Measurements from ENCODE around the gene KRT36.

KRT36 gene

DNA sequence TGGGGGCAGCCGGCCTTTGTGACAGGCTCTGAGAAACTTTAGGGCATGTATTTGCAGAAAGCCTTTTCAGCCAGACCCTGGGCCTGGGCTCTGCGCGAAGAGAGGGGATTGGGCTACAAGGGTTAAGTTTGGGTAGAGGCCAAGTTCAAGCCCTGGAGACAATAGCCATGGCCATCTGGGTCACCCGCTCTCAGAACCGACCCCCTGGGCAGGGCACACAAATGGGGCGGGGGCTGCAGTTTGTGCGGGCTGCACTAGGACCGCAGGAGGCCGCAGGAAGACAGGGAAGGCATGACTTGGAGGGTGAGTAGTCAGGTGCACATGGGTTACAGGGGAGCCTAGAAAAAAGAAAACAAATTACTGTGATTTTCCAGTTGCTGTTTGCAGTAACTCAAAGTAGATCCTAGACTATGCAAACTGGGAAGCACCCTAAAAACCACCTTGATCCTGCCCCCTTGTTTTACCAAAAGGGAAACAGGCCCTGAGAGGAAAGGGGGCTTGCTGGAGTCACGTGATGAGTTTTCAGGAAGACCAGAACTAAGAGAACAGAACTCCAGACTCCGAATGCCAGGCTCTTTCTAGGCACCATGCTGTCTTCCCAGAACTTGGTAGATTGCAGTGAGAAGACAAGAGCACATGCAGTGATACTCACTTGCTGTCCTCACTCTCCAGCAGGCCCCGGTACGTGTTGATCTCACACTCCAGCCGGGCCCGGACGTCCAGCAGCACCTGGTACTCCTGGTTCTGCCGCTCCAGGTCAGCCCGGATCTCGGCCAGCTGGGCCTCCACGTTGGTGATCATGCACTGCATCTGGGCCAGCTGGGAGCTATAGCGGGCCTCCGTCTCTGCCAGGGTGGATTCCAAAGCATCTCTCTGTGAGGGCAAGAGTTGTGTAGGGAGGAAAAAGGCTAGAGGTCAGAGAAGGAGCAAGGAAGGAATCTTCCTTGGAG, 12.6 kb downstream of the KRT36 start:
- no peak for DNase-seq (ENCODE audit: low read depth)

DNA sequence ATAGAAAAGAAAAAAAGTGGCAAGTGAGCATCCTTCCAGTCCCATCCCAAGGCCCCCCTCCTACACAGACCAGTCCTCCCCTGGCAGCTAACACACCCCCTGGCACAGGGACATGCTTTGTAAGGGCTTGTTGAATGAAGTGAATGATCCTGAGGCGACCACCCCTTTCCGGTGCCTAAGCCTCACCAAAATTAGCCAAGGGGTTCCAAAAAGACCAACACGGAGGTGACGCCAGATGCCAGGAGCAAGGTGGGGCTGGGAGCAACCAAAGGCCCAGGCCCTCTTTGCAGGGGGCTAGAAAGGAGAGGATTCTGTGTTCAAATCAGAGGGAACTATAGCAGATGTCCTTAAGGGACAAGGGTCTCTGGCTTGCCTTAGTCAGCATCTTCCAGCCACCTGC, 14.3 kb downstream of the KRT36 start:
- DNase-seq (ENCODE audit: low read depth): no peak

DNA sequence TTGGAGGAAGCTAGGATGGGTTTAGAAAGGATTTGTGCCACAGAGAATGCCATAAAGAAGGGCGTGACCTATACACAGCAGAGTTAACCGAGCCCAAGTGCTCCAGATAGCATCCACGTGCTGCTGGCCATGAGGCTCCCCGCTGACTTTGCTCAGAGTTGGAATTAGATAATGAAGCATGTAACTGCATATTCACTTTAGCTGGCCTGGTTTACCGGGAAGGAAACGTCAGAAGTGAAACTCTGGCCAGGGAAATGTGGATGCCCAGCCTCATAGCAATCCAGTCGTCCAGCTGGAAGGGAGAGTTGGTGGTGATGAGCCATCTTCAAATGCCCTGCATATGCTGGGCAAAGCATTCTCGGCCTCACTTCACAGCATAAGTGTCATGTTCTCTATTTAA, 14.8 kb downstream of the KRT36 start:
- no peak for DNase-seq (ENCODE audit: low read depth)

- no peak for DNase-seq (ENCODE audit: low read depth)
Observed at GRCh38 chr17:41468346-41468745, 21.4 kb downstream of the KRT36 start.

GRCh38 chr17:41467561-41467960, 22.1 kb downstream of the KRT36 start:
- DNase-seq (ENCODE audit: low read depth): no peak

GRCh38 chr17:41466988-41467387, 22.7 kb downstream of the KRT36 start, which contains the start of gene KRT32:
Gene KRT32, minus strand, starts transcription at chr17:41467386. Its CDS starts 61 bp downstream, at chr17:41467325.
- DNase-seq (ENCODE audit: low read depth): no peak

DNA sequence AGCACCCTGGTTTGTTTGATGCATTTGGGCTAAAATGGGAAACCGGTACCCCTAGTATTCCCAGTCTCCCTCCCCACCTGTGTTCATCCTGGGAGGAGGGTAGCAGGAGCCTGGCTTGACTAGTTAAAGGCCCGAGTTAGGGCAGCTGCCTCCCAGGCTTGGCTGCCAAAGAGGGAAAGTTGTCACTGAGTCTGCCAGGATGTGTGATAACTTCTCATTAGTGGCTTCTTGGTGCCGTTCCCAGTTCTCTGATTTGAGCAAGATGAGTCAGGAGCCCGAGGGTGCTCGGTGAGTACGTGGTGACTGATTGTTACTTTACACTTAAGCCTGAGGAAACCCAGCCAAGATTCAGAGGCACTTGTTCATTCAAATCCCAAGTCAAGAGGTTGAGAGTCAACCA, 25.0 kb downstream of the KRT36 start:
- DNase-seq (ENCODE audit: low read depth): no peak

GRCh38 chr17:41464173-41464572, 25.5 kb downstream of the KRT36 start:
- DNase-seq (ENCODE audit: low read depth): no peak

- DNase-seq (ENCODE audit: low read depth): no peak
Observed at GRCh38 chr17:41463746-41464145, 26.0 kb downstream of the KRT36 start.

GRCh38 chr17:41462705-41463104, 27.0 kb downstream of the KRT36 start:
- DNase-seq (ENCODE audit: low read depth): no peak

DNA sequence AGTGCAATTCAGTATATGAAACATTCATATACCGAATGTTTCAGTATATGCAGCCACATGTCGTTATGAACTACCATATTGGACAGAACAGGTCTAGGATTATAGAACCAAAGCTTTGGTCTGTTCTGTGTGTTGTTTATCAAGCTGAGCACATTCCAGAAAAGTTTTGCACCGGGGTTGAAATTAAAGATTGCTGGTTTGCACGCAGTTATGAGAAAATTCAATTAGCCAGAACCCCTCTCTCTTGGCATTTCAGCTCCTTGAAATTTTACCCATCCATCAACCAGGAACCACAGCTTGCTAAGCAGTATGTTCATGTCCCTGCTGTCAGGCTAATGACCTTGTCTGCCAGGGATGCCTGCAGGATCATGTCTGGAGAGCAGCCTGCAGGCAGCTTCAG, 32.0 kb downstream of the KRT36 start:
- no peak for DNase-seq (ENCODE audit: low read depth)

DNA sequence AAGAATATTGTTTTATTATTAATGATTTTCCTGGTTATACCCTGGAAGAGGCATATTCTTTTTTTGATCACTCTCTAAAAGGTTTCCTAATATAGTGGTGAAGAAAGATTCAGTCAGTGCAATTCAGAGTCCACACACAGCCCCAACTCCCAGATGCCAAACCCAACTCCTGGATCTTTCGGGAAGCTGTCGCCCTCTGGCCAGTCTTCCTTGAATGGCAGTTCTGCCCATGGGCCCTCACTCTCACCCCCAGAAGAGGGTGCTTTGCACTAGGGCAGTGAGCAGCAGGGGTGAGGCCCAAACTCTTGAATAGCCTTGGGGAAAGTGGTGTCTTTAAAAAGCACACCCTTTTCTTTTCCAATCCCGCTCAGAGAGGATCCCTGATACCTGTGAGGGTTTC, 33.5 kb downstream of the KRT36 start:
- DNase-seq (ENCODE audit: low read depth): no peak

GRCh38 chr17:41455236-41455635, 34.5 kb downstream of the KRT36 start:
- DNase-seq (ENCODE audit: low read depth): no peak

DNA sequence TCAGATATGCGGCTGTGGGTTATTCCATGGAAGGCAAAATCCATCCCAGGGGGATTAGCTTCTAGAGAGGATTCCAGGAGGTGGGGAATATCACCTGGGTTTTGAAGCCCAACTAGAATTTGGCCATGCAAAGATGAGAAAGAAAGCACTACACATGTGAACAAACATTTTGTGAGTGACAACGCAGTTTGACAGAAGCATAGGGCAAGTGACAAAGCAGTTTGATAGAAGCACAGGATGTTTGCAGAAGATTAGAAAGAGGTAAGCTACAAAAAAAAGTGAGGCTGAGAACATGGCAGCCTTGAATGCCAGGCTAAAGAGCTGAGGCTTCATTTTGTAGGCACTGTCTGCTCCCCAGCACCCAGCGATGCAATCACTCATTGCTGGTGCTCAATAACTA, 36.6 kb downstream of the KRT36 start:
- DNase-seq (ENCODE audit: low read depth): no peak

GRCh38 chr17:41452281-41452680, 37.4 kb downstream of the KRT36 start:
- DNase-seq (ENCODE audit: low read depth): no peak

- no peak for DNase-seq (ENCODE audit: low read depth)
Observed at GRCh38 chr17:41451154-41451728, 38.5 kb downstream of the KRT36 start.

DNA sequence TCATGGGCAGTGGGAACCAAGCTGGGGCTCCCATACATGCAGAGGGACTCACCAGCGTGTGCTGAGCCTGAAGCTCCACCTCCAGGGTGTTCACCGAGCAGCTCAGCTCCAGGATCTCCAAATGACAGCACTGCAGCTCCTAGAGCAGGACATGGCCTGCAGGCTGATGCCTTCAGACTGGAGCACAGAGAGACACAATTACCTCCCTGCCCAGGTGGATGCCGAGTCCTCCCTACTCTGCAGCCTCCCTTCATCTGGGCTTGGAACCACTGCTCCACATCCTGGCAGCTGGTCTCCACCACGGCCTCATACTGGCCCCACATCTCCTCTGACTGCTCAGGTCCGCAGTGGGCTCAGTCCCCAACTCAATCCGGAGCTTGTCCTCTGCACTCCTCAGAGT, 40.7 kb downstream of the KRT36 start:
- no peak for DNase-seq (ENCODE audit: low read depth)

DNA sequence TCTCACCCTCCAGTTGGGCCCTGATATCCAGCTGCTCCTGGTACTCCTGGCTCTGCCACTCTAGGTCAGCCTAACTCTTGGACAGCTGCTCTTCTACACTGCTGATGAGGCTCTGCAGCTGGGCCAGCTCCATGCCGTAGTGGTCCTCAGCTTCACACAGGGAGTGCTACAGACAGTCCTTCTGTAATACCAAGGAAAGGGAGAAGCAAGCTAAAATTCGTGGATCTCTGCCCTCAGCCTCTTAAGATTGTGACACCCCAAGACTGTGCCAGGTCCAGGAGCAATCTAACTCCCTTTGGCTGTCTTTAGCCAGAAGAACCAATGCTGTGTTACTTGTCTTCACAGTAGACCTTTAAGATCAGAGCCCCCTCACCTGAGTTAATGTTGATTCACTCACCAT, 41.2 kb downstream of the KRT36 start:
- no peak for DNase-seq (ENCODE audit: low read depth)

- DNase-seq (ENCODE audit: low read depth): no peak
Observed at GRCh38 chr17:41446806-41447205, 42.9 kb downstream of the KRT36 start.

GRCh38 chr17:41444640-41445039, 45.1 kb downstream of the KRT36 start:
- no peak for DNase-seq (ENCODE audit: low read depth)

GRCh38 chr17:41444186-41444585, 45.5 kb downstream of the KRT36 start:
- no peak for DNase-seq (ENCODE audit: low read depth)

DNA sequence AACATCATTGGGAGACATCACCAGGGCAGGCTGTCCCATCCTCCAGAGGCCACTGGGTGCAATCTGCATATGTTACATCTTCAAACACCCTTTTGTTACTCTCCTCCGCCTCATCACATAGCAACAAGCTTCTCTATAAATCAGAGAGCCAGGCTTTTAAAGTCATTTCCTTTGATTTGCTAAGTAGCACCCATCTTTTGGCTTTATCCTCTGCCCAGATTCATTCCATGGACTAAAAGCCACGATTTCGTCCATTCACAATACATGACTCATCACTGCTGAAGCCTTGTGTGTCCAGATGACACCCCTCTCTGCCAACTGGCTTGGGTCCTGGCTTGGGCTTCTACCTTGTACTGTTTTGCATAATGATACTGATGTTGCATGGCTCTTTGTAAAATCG, 47.0 kb downstream of the KRT36 start:
- DNase-seq (ENCODE audit: low read depth): no peak

DNA sequence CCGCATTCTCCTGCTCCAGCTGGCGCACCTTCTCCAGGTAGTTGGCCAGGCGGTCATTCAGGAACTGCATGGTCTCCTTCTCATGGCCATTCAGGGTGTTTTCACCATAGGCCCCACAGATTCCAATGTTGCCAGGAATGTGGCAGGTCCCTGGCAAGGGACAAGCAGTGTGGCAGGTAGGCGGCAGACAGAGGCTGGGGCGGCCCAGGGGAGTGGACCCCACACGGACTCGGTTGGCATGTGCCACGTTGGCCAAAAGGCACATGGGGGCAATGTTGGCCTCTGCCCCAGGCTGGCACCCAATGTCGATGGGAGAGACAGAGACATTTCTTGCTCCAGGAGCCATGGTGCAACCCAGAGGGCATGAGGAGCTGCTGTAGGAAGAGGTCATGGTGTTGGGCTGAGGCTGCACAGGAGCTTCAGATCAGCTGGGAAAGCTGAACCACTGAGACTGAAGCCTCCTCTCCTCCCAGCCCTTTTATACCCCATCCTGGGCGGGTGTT, 49.1 kb downstream of the KRT36 start, which contains the start of gene KRT38:
Gene KRT38, minus strand, starts transcription at position 453 of the 503 bp plus-strand sequence. Its CDS starts 62 bp downstream, at position 391.
- no peak for DNase-seq (ENCODE audit: low read depth)

Data from T-helper 22 cell (primary cell).